ENCODE results near the gene NOTUM.

Gene NOTUM

GRCh38 chr17:81911969-81912368, 49.0 kb downstream of the NOTUM start:
- peak overlapping the region; percentile 64 for H3K27ac ChIP-seq
- 0 out of 2 replicates have a peak, but pooled peaks have one; percentile 7 for TF ChIP-seq CTCF (conservative IDR thresholded peaks at IDR 0.05)

- peak; percentile 67 for TF ChIP-seq CTCF (conservative IDR thresholded peaks at IDR 0.05)
- H3K27ac ChIP-seq, result peak within 1 kb of the TSS; percentile 86
Measured at GRCh38 chr17:81911277-81911961, 49.6 kb downstream of the NOTUM start, which contains the start of gene PCYT2. PCYT2 (minus strand) TSS chr17:81911399; CDS start chr17:81911355, 44 bp downstream.

GRCh38 chr17:81910840-81911276, 50.1 kb downstream of the NOTUM start:
- H3K27ac ChIP-seq, result peak overlapping the region; percentile 86
- no peak for TF ChIP-seq CTCF (conservative IDR thresholded peaks at IDR 0.05)

DNA sequence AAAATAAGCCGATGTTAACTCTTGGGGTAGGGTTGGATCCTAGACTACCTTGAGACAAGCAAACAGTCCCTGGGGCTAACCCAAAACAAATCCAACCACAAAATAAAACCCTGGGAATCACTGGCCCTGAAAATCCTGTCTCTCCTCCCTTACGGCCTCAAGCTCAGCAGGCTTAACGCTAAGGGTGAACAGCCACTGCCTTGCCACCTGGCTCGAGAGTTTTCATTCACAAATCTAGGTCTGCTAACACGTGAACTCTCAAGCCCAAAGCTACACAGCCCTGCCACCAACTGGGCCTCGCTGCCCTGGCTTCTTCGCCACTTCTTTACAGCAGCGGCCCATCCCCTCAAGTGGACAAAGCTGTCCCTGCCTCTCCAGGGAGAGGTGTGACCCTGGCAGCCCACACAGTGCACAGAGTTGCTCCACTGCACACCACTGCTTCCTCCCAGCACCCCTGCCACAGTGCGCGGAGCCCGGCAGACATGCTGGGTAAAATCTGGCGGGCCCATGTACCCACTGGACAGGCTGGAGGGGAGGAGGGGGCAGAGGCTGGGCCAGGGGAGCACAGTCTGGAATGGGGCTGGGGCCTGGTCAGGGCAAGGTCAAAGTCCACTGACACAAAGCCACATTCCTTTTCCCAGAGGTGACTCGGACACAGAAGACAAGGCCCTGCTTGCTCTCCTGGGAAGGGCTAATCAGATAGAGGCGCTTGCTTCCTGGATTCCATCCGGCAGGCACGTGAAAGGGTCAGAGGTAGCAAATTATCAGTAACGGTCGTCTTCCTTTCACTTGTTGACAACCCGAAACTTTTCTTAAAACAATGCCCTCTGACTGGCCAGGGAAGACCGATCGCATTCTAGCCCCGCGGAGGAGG, 50.8 kb downstream of the NOTUM start:
- H3K27ac ChIP-seq, result peak overlapping the region; percentile 86
- no peak for TF ChIP-seq CTCF (conservative IDR thresholded peaks at IDR 0.05)

- H3K27ac ChIP-seq, result peak overlapping the region; percentile 86
- no peak for TF ChIP-seq CTCF (conservative IDR thresholded peaks at IDR 0.05)
Measured at GRCh38 chr17:81909231-81909630, 51.8 kb downstream of the NOTUM start.

- no peak for TF ChIP-seq CTCF (conservative IDR thresholded peaks at IDR 0.05)
- H3K27ac ChIP-seq, result peak overlapping the region; percentile 86; the same call in 1 of the 2 replicates
Measured at GRCh38 chr17:81908793-81909192, 52.2 kb downstream of the NOTUM start.

Measured in VCaP (cell line).